VCaP (cell line): ENCODE results near the gene MUC4.
"Not testable (repeated sequence)": the region's sequence is repeated elsewhere in the genome, so short reads cannot be mapped to it uniquely, and the experiment has no call there.

Experiments
- H3K27ac ChIP-seq: fragments of 450-650 bp; 2 replicates; pipeline ENCODE4 v1.5.1; 2017
- CTCF ChIP-seq: fragments of 450-650 bp; conservative IDR thresholded peaks from 2 replicates; pipeline ENCODE4 v1.5.1; 2017; ENCODE audit warnings: mild to moderate bottlenecking, moderate library complexity

MUC4 gene

DNA sequence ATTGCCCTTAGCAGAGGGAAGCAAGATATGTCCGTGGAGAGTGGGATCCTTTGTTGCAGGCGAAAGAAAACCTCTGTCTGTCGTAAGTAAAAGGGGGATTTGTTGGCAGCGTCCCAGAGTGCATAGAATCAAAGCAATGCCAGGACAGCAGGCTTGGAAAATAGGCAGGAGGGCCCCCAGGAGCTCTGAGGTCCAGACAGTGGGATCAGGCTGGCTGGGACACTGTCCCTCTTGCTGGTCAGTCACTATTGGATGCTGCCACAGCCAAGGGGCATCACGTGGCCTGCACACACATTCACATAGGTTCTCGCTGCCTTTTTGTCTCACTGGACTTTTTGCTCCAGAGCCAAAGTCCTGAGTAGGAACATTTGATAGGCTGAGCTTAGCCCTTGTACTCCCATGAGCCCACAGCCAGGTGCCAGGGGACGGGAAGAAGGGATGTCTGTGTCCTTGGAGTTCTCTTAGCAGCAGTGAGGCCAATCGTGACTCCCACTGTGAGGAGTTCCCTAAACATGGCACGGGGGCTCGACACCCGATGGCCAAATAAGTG lies 80.3 kb downstream of the MUC4 start:
- TF ChIP-seq CTCF, result no peak
- H3K27ac ChIP-seq, result no peak overlapping the region

- TF ChIP-seq CTCF, result no peak
- peak overlapping the region; percentile 73 for H3K27ac ChIP-seq
Measured at GRCh38 chr3:195729476-195730251, 82.1 kb downstream of the MUC4 start.

GRCh38 chr3:195728789-195729188 lies 82.9 kb downstream of the MUC4 start:
- peak overlapping the region; percentile 73 for H3K27ac ChIP-seq

DNA sequence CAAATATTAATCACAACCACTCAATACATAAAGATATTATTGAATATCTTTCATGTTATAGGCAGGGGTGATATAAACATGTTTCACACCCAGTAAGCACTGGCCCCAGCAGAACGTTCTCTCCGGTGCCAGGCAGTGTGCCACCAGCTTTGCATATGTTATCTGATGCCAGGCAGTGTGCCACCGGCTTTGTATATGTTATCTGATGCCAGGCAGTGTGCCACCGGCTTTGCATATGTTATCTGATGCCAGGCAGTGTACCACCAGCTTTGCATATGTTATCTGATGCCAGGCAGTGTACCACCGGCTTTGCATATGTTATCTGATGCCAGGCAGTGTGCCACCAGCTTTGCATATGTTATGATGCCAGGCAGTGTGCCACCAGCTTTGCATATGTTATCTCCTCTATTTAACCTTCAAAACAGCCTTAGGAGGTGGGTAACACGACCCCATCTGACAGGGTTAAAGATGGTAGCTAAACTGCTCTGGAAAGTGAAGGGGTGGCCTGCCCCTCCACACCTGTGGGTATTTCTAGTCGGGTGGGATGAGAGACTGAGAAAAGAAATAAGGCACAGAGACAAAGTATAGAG lies 84.0 kb downstream of the MUC4 start:
- TF ChIP-seq CTCF, result no peak
- peak overlapping the region; percentile 73 for H3K27ac ChIP-seq

GRCh38 chr3:195725916-195726740 lies 85.6 kb downstream of the MUC4 start:
- not testable (repeated sequence) for H3K27ac ChIP-seq

DNA sequence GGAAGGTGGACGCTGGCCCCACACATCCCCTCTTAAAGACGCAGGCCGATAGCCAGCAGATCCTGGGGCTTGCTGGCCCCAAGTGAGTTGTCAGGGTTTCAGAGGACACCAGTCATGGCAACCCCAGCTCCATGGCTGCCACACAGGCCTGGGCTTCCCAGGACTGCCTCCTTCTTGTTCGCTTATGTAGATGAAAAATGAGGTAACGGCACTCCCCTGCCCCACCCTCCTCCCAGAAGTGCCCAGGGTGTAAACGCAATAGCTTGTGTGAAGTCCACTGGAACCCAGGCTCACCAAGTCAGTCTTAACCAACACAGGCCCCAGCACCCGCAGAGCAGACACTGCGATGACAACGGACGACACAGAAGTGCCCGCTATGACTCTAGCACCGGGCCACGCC lies 87.4 kb downstream of the MUC4 start:
- H3K27ac ChIP-seq, result not testable (repeated sequence)

GRCh38 chr3:195722996-195723345 lies 88.8 kb downstream of the MUC4 start:
- not testable (repeated sequence) for H3K27ac ChIP-seq

GRCh38 chr3:195722139-195722995 lies 89.4 kb downstream of the MUC4 start:
- not testable (repeated sequence) for H3K27ac ChIP-seq

DNA sequence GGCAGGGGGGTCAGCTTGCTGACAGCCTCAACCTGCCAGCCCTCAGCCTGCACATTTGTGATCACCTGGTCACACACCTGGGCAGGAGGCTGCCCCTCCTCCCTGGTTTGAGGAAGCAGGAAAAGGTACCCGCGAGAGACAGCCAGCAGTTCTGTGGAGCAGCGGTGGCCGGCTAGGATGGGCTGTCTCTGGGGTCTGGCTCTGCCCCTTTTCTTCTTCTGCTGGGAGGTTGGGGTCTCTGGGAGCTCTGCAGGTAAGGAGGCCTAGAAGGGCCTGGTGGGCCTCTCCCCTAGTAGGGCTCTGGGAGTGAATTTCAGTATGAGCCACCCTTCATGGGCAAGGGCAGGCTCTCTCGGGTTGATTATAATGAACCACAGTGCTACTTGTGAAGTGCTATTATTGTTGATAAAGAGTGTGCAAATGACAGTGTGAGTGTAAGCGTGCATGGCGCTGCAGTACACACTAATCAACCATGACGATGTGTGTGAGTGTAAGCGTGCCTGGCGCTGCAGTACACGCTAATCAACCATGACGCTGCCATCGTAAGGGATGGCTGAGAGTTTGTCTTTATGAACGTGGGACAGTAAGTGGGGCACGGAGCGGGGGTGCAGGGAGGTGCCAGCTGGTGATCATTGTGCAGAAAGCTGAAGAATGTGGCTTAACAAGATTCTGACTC lies 90.8 kb downstream of the MUC4 start, which contains the start of gene MUC20:
MUC20 (plus strand) TSS at position 148 of the 676 bp plus-strand sequence; CDS start at position 178, 30 bp downstream.
- H3K27ac ChIP-seq, result peak within 1 kb of the TSS; percentile 26; the same call in 1 of the 2 replicates

GRCh38 chr3:195719514-195720254 lies 92.0 kb downstream of the MUC4 start:
- H3K27ac ChIP-seq, result not testable (repeated sequence)
